Liver (tissue), 3 donors: Measurements from ENCODE around the gene JCAD.

ENCODE experiments used
- ATF3 ChIP-seq: IDR thresholded peaks from 2 replicates; pipeline ENCODE4 v1.6.1; 2016; ENCODE audit warnings: antibody characterized with exemption
- CTCF ChIP-seq: fragments of 150-350 bp; IDR thresholded peaks from 2 replicates; pipeline ENCODE4 v1.5.1; 2017; ENCODE audit warnings: improper control_type of control experiment, low read depth, low read length; ENCODE audit not compliant: missing input control
- EGR1 ChIP-seq, 2 donors: IDR thresholded peaks; 2 replicates each; pipeline ENCODE4 v1.6.1; 2016 to 2018; ENCODE audit warnings: antibody characterized with exemption in 2 of 2, low read depth in 2 of 2
- GABPA ChIP-seq, 2 donors: IDR thresholded peaks in 1 of 2; conservative IDR thresholded peaks in 1 of 2; 2 replicates each; pipeline ENCODE4 v1.6.1; 2016; ENCODE audit warnings: antibody characterized with exemption in 2 of 2, mild to moderate bottlenecking in 1 of 2, moderate library complexity in 1 of 2
- JUND ChIP-seq, 2 donors: IDR thresholded peaks; 2 replicates each; pipeline ENCODE4 v1.6.1; 2016; ENCODE audit warnings: antibody characterized with exemption in 2 of 2
- MAX ChIP-seq: IDR thresholded peaks from 2 replicates; pipeline ENCODE4 v1.6.1; 2016; ENCODE audit warnings: antibody characterized with exemption
- RAD21 ChIP-seq, 2 donors: IDR thresholded peaks; 2 replicates each; pipeline ENCODE4 v1.6.1; 2016; ENCODE audit warnings: antibody characterized with exemption in 2 of 2, mild to moderate bottlenecking in 2 of 2
- REST ChIP-seq: IDR thresholded peaks from 2 replicates; pipeline ENCODE4 v1.6.1; 2016; ENCODE audit warnings: antibody characterized with exemption, mild to moderate bottlenecking
- TAF1 ChIP-seq: conservative IDR thresholded peaks from 2 replicates; pipeline ENCODE4 v1.6.1; 2016; ENCODE audit warnings: antibody characterized with exemption, mild to moderate bottlenecking
- YY1 ChIP-seq: IDR thresholded peaks from 2 replicates; pipeline ENCODE4 v1.6.1; 2016; ENCODE audit warnings: antibody characterized with exemption, mild to moderate bottlenecking
- ZBTB33 ChIP-seq: IDR thresholded peaks from 2 replicates; pipeline ENCODE4 v1.6.1; 2016; ENCODE audit warnings: antibody characterized with exemption
- donor health status: healthy.
- donor health status: healthy.

DNA sequence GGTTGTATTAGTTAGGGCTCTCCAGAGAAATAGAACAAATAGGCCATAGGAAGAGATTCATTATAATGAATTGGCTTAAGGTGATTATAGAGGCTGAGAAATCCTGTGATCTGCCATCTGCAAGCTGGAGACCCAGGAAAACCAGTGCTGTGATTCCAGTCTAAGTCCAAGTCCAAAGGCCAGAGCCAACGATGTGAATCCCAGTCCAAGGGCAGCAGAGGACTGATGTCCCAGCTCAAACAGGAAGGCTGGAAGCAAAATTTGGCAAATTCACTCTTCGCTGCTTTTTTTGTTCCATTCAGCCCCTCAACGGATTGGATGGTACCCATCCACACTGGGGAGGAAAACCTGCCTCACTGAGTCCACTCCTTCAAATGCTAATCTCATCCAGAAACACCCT, 68.0 kb downstream of the JCAD start:
- TF ChIP-seq CTCF = no peak
- peak; percentile 14 to 23 for TF ChIP-seq JUND (IDR thresholded peaks at IDR 0.05)
- TF ChIP-seq YY1 = peak; percentile 39
- no peak for TF ChIP-seq TAF1
- TF ChIP-seq ATF3 = no peak
- TF ChIP-seq RAD21 (IDR thresholded peaks at IDR 0.05) = peak; percentile 9 to 53
- TF ChIP-seq REST = no peak
- peak; percentile 32 for TF ChIP-seq ZBTB33
- TF ChIP-seq EGR1 (IDR thresholded peaks at IDR 0.05; ENCODE audit: low read depth in 2 of 2) = peak in 1 of 2 donors; percentile 20
- TF ChIP-seq MAX = peak; percentile 36
- no peak for TF ChIP-seq GABPA (IDR thresholded peaks at IDR 0.05 in 1 of 2, conservative IDR thresholded peaks at IDR 0.05 in 1 of 2)
